ENCODE results near the gene GAS7. TPM values are rescaled to one million over a fixed set of nuclear protein-coding genes. Genes with fewer than 3 reads are reported as not detected.

Gene GAS7
- total RNA-seq, 1 experiment from 2014 or later, result 4.1 TPM

DNA sequence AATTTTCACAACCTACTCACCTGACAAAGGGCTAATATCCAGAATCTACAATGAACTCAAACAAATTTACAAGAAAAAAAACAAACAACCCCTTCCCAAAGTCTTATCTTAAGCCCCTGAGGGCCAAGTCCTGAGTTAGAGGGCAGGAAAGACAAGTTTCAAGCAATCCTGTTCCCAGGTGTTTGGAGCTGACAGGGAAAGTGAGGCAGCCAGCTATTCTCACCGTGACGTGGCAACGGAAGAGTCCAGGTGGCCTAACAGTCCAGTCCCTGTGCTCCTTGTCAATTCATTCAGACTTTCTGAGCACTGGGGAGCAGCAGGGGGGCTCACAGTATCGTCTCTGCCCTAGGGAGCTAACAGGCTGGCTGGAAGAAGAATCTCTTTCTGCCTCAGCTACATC, 203.6 kb downstream of the GAS7 start (continued):
- TF ChIP-seq, protein P1, sequence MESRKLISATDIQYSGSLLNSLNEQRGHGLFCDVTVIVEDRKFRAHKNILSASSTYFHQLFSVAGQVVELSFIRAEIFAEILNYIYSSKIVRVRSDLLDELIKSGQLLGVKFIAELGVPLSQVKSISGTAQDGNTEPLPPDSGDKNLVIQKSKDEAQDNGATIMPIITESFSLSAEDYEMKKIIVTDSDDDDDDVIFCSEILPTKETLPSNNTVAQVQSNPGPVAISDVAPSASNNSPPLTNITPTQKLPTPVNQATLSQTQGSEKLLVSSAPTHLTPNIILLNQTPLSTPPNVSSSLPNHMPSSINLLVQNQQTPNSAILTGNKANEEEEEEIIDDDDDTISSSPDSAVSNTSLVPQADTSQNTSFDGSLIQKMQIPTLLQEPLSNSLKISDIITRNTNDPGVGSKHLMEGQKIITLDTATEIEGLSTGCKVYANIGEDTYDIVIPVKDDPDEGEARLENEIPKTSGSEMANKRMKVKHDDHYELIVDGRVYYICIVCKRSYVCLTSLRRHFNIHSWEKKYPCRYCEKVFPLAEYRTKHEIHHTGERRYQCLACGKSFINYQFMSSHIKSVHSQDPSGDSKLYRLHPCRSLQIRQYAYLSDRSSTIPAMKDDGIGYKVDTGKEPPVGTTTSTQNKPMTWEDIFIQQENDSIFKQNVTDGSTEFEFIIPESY (IDR thresholded peaks at IDR 0.05; ENCODE audit: extremely low read depth, insufficient replicate concordance, low read length), result no peak
- TF ChIP-seq TCF7L2 (IDR thresholded peaks at IDR 0.05; ENCODE audit: borderline replicate concordance, extremely low read depth, insufficient read depth, insufficient read length), result no peak
- TF ChIP-seq POLR2AphosphoS5 (IDR thresholded peaks at IDR 0.05; ENCODE audit: low read depth, low read length), result no peak
- TF ChIP-seq ZNF274 (IDR thresholded peaks at IDR 0.05; ENCODE audit: low read depth, low read length), result no peak
- no peak for TF ChIP-seq FOSL1 (IDR thresholded peaks at IDR 0.05; ENCODE audit: low read depth)
- TF ChIP-seq ELF1 (IDR thresholded peaks at IDR 0.05; ENCODE audit: borderline replicate concordance, low read depth), result no peak
- TF ChIP-seq SP1 (IDR thresholded peaks at IDR 0.05; ENCODE audit: low read depth), result no peak

DNA sequence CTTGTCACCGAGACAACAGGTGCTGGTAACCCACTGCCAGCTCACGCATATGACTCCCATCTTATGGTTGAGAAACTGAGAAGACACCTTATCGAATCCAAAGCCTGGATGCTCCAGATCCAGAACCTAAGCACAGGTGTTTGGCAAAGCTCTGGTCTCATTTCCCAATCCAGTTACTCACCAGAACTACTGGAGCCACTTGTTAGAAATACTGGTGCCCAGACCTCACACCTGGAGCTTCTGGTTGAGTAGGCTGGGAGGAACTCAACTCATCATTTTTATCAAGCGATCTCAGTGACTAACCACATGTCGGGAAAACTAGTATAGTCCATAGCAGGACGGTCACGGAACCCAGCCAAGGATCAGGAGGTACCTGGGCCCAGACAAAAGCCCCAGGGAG, 206.6 kb downstream of the GAS7 start:
- H2AFZ ChIP-seq (ENCODE audit: low read depth, low read length, poor library complexity, severe bottlenecking), result no peak overlapping the region
- H3K27me3 ChIP-seq (ENCODE audit: insufficient read depth, low read length), result no peaks in the 10 kb centered on the region
- RAD21 ChIA-PET (ENCODE audit: low non-redundant PET in 1 of 2, low total read pairs in 2 of 2, uncharacterized antibody in 2 of 2, unreplicated experiment in 2 of 2), result no interaction called here
- H4K20me1 ChIP-seq (ENCODE audit: insufficient read depth), result no peaks in the 10 kb centered on the region
- no peak overlapping the region for H3K27ac ChIP-seq (ENCODE audit: low read depth, low read length)
- no peak overlapping the region for H3K4me3 ChIP-seq (replicated peaks in 1 of 2; ENCODE audit: low read depth in 1 of 2, low read length in 2 of 2)
- CTCF ChIA-PET, result no interaction called here
- POLR2A ChIA-PET, result no interaction called here
- BruUV-seq (replicated peaks), result no TSS peak
- H3K4me2 ChIP-seq (ENCODE audit: low read length), result no peak overlapping the region
- intact Hi-C loops (cut with micrococcal nuclease), result no loop called here
- H3K9me3 ChIP-seq (ENCODE audit: control insufficient read depth in 1 of 2, insufficient read depth in 1 of 2, low read depth in 1 of 2, low read length in 2 of 2), result no peaks in the 10 kb centered on the region
- no peak for ATAC-seq
- H3K4me1 ChIP-seq (ENCODE audit: control insufficient read depth in 1 of 2, insufficient read depth in 2 of 2, low read length in 2 of 2), result no peaks in the 10 kb centered on the region
- H3K9me2 ChIP-seq (ENCODE audit: insufficient read depth), result no peaks in the 10 kb centered on the region
- H3K79me2 ChIP-seq (ENCODE audit: insufficient read depth, low read length), result no peaks in the 10 kb centered on the region
- no peak overlapping the region for H3K9ac ChIP-seq (ENCODE audit: low read length)
- H3K36me3 ChIP-seq (ENCODE audit: control insufficient read depth in 1 of 2, insufficient read depth in 2 of 2, low read length in 2 of 2), result no peaks in the 10 kb centered on the region
- DNase-seq (ENCODE audit: low read depth, low spot score), result no peak
- TF ChIP-seq SRF (IDR thresholded peaks at IDR 0.05; ENCODE audit: low read depth), result no peak
- TF ChIP-seq SP1 (IDR thresholded peaks at IDR 0.05; ENCODE audit: low read depth), result no peak
- TF ChIP-seq, protein P1 (IDR thresholded peaks at IDR 0.05; ENCODE audit: extremely low read depth, insufficient replicate concordance, low read length), result no peak
- TF ChIP-seq EZH2 (IDR thresholded peaks at IDR 0.05), result no peak
- TF ChIP-seq ZFX (IDR thresholded peaks at IDR 0.05), result no peak
- TF ChIP-seq, protein P2, sequence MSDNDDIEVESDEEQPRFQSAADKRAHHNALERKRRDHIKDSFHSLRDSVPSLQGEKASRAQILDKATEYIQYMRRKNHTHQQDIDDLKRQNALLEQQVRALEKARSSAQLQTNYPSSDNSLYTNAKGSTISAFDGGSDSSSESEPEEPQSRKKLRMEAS (IDR thresholded peaks at IDR 0.05), result no peak
- TF ChIP-seq RAD21 (IDR thresholded peaks at IDR 0.05; ENCODE audit: low read depth), result no peak
- no peak for TF ChIP-seq CBX3 (IDR thresholded peaks at IDR 0.05; ENCODE audit: low read depth)
- no peak for TF ChIP-seq CEBPB (IDR thresholded peaks at IDR 0.05; ENCODE audit: low read depth)
- TF ChIP-seq, protein P3, sequence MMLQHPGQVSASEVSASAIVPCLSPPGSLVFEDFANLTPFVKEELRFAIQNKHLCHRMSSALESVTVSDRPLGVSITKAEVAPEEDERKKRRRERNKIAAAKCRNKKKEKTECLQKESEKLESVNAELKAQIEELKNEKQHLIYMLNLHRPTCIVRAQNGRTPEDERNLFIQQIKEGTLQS (IDR thresholded peaks at IDR 0.05), result no peak
- TF ChIP-seq POLR2A (IDR thresholded peaks at IDR 0.05; ENCODE audit: borderline replicate concordance, extremely low read depth, insufficient read depth, insufficient read length), result no peak
- TF ChIP-seq YY1 (IDR thresholded peaks at IDR 0.05; ENCODE audit: extremely low read depth, insufficient replicate concordance, low read depth, low read length), result no peak
- no peak for TF ChIP-seq ELF1 (IDR thresholded peaks at IDR 0.05; ENCODE audit: borderline replicate concordance, low read depth)

Measured in HCT116 (cell line).